ENCODE results near the gene SMAD7.

SMAD7 gene

GRCh38 chr18:48949606-48950535, 894 bp downstream of the SMAD7 start:
- intact Hi-C loops (cut with DNase I), result loop anchor here (2.0 to 10.0 kb wide), 3 partner anchors 91 to 235 kb away; no protein-coding TSS in a partner anchor
- DNase-seq, result peak in 12 of 42 donors; percentile 31 to 66 (median 46)

DNA sequence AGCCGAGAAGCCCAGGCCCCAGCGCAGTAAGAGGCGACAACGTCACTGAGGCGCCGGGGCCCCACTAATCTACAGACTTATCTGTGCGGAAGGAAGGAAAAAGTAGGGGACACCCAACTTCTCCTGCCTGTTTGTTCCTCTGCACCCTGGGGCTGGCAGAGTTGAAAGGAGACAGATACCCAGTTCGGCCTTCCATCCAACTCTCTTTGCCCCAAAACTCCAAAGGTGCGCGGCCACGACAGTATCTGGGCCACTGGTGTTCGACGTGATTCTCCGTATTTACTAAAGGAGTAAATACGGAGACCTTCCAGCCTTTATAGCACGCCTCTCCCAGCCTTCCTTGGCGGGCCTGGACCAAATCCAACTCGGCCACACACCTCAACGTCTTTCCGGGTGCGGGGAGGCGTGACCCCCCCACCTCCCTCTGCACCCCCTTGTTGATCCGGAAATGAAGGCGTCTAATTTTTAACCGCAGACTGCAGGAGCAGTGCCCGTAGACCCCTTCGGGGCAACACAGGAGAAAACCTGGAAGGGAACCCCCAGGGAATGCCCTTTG, 1.6 kb downstream of the SMAD7 start:
- DNase-seq, result peak in 12 of 42 donors; percentile 36 to 74 (median 52)
- intact Hi-C loops (cut with DNase I), result loop anchor here (5.0 kb wide), 1 partner anchor 172 kb away; no protein-coding TSS in a partner anchor

DNA sequence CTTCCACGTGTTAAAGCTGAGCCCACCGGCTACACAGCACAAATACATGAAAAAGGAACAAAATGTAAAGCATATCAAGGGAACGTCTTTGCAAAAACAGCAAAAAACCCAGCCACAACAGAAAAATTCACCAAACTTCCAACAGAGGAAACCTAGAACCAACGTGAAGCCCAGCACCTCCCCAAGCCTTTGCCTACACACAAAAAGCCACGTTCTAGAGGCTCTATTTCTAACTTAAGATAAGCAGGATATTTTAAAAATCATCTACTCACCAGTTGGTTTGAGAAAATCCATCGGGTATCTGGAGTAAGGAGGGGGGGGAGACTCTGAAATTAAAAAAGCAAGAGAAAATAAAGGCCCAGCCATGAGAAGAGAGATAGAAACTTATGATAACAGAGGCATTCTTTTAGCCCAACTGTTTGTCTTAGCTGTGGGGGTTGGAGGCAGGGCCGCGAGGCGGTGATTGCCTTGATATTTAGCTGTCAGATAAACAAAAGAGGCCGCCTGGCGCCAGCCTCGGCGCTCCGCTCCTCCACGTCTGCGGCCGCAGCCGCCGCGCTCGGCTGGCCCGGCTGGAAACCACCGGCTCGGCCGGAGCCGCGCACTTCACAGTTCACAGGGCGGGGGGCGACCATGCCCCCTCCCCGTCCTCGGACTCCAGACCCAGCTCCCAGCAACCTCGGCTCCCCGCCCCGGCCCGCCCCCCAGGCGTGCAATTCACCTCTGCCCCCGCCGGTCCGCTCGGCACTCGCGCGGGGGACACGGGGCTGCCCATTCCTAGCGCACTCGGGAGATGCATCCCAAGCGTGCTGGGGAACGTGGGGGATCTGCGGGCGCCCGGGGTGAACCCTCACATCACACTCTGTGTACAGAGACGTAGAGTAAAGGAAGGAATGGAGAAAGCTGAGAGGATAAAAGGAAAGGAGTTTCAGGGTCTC, 2.4 kb downstream of the SMAD7 start:
- DNase-seq, result peak in 36 of 42 donors; percentile 44 to 84 (median 70)
- intact Hi-C loops (cut with DNase I), result loop anchor here (5.0 kb wide), 1 partner anchor 171 kb away; no protein-coding TSS in a partner anchor

- DNase-seq, result peak in 35 of 42 donors; percentile 61 to 88 (median 74)
- intact Hi-C loops (cut with DNase I), result loop anchor here (5.0 kb wide), 1 partner anchor 170 kb away; no protein-coding TSS in a partner anchor
Observed at GRCh38 chr18:48947560-48947959, 3.2 kb downstream of the SMAD7 start.

- intact Hi-C loops (cut with DNase I), result loop anchor here (5.0 kb wide), 1 partner anchor 170 kb away; no protein-coding TSS in a partner anchor
- peak in 2 of 42 donors; percentile 8 to 13 for DNase-seq
Observed at GRCh38 chr18:48947092-48947491, 3.7 kb downstream of the SMAD7 start.

DNA sequence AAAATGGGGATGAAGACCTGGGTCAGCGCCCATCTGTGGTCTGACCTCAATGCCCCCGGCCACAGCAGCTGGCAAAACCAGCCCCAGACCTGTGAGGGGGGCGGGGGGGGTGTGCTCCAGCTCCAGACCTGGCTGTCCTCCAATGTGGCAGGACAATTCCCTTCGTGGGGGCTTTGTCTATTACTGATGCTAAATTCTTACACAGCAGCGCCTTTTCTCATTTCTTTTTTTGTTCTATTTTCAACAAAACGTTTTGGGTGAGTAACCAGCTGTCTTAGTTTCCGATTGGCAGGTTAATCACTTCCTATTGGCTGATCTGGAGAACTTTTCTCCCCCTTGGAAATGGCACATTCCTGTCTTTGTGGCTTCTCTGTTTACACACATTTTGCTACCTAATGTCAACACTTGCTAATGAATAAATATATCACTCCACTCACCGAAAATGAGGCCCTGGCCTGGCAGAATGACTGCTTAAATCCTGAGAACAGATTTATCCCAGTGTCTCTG, 4.4 kb downstream of the SMAD7 start:
- peak in 3 of 42 donors; percentile 31 to 53 (median 40) for DNase-seq
- intact Hi-C loops (cut with DNase I), result loop anchor here (5.0 kb wide), 1 partner anchor 169 kb away; no protein-coding TSS in a partner anchor

GRCh38 chr18:48945953-48946217, 4.9 kb downstream of the SMAD7 start:
- intact Hi-C loops (cut with DNase I), result loop anchor here (5.0 kb wide), 1 partner anchor 169 kb away; no protein-coding TSS in a partner anchor
- DNase-seq, result no peak

- intact Hi-C loops (cut with DNase I), result loop anchor here (5.0 kb wide), 1 partner anchor 167 kb away; no protein-coding TSS in a partner anchor
- peak in 4 of 42 donors; percentile 5 to 53 (median 20) for DNase-seq
Observed at GRCh38 chr18:48944634-48945033, 6.1 kb downstream of the SMAD7 start.

DNA sequence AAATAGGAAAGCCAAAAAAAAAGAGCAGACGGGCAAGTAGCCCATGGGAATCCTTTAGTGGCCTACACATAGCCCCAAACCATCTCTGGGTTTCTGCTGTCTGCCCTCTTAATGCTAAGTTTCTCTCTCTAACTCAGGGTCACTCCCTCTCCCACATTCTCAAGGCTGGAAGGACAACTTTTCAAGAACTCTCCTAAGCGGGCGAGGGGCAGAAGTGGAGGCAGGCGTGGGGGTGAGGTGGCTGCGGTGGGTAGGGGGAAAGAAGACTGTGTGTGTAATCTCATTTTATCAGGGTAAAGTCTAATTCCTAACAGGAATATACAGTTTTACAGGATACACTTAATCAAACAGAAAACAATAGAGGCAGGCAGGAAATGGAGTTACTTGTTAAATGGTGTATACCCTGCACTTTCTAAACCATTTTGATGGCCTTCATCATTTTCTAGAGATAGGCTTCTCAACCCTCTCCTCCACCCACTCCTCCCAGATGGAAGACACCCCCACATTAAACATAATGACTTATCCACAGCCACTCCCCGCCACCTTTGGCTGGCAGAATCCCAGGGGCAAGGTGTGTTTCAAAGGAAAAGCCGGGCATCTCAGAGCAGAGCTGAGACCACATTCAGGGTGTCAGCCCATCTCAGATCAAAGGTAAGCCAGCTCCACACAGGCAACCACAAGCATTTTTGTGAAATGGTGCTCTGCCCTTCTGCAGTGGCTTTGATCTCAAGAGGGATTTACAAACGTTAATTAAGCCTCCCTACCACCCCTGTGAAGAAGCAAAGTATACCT, 6.8 kb downstream of the SMAD7 start:
- intact Hi-C loops (cut with DNase I), result no loop called here
- DNase-seq, result peak in 1 of 42 donors; percentile 38

- intact Hi-C loops (cut with DNase I), result no loop called here
- peak in 1 of 42 donors; percentile 2 for DNase-seq
Observed at GRCh38 chr18:48943333-48943732, 7.4 kb downstream of the SMAD7 start.

DNA sequence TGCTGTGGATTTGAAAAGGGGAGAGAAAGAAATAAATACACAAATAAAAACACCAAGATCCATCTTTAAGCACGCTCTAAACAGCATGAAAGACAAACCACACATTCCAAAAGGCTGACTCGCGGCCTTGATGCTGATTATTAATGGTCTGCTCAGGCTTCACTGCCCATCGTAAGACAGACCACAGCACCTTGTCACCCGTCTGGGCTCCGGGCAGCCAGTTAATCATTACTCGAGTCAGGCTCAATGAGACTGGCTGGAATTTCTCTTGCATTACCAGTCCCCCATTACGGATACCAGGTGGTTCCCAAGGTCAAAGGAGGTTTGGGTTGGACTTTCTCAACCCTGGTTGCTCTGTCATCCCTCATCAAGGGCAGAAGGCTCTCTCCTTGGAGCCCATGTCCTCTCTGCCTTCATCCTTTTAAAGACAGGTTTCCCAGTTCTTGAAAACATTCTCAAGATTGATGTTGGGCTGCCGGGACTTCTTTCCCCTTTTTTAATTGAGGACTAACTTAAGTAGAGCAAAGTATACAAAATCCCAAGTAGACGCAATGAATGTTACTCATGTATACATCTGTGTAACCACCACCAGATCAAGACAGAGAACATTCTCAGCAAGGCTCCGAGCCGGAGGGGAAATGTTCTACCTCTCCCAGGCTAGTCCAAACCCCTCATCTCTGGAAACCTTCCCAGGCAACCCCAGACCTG, 8.1 kb downstream of the SMAD7 start:
- peak in 3 of 42 donors; percentile 6 to 42 (median 14) for DNase-seq
- intact Hi-C loops (cut with DNase I), result no loop called here

- intact Hi-C loops (cut with DNase I), result no loop called here
Observed at GRCh38 chr18:48942086-48942485, 8.7 kb downstream of the SMAD7 start.

GRCh38 chr18:48941672-48942071, 9.1 kb downstream of the SMAD7 start:
- intact Hi-C loops (cut with DNase I), result no loop called here
- peak in 7 of 42 donors; percentile 5 to 45 (median 22) for DNase-seq

More at GRCh38 chr18:48942086-48942485, 8.7 kb downstream of the SMAD7 start:
- DNase-seq, result peak in 5 of 42 donors; percentile 1 to 44 (median 3)

GRCh38 chr18:48940854-48941611, 9.7 kb downstream of the SMAD7 start:
- intact Hi-C loops (cut with DNase I), result no loop called here
- DNase-seq, result peak in 7 of 42 donors; percentile 15 to 69 (median 52)

DNA sequence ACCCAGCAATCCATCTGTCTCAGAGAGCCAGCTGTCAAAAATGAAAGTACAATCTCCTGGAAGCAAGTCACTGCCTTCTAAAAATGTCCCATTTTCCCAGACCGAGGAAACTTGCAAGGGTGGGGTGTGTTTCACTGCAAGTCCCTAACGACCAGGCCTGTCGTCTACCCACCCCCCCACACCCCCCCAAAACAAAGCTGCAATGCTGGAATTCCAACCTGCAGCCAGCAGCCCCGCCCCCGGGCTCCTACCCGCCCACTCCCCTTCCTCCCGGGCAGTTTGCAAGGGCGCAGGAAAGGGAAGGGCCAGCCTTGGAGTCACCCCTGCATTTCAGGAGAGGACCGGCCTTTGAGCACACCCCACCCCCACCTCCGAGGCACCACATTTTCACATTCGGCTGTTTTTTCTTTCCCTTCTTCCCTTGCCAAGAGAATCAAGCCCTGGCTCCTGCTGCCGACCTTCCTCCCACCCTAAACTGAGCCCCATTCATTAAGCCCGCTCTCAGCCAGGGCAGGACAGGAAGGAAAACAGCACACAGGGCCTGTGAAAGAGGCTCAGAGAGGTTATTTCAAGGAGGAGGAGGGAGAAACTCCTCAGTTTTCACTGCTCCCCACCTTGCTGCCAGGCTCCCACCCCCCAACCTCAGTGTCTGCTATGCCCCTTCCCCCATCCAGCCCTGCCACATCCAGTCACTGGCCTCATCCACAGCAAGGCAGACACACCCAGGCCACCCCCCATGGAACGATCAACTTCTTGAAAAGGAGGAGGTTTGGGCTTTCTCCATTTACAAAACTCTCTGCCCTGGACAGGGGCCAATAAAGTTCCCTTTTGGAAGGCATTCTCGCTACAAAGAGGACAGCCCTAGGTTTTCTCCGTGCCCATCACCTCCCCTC, 11.3 kb downstream of the SMAD7 start:
- peak in 7 of 42 donors; percentile 6 to 63 (median 44) for DNase-seq
- intact Hi-C loops (cut with DNase I), result loop anchor here (10.0 kb wide), 1 partner anchor 265 kb away; no protein-coding TSS in a partner anchor

Measured in head of caudate nucleus (tissue), 42 donors.